ENCODE measurements around the gene UBE2V1.
"Not testable (repeated sequence)": the region's sequence is repeated elsewhere in the genome, so short reads cannot be mapped to it uniquely, and the experiment has no call there.

DNA sequence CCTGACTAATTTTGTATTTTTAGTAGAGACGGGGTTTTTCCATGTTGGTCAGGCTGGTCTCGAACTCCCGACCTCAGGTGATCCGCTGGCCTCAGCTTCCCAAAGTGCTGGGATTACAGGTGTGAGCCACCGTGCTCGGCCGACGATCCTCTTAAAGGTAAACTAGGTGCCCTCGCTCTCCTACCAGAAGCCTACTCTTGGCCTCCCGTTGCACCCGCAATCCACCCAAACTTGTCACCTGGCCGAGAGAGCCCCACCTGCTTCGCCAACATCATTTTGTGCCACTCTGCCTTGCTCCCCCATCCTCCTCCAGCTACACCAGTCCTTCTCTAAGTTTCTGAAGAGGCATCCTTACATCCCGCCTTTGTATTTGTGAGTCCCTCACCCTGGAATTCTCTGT is 10.4 kb downstream of the UBE2V1 start:
- TF ChIP-seq TCF7 (IDR thresholded peaks at IDR 0.05; ENCODE audit: borderline replicate concordance); POLR2A (IDR thresholded peaks at IDR 0.05; ENCODE audit: low read depth, low read length); KDM1A (IDR thresholded peaks at IDR 0.05; ENCODE audit: borderline replicate concordance); SIN3A (IDR thresholded peaks at IDR 0.05; ENCODE audit: low read depth, low read length): not testable (repeated sequence)
- TF ChIP-seq, protein P1, sequence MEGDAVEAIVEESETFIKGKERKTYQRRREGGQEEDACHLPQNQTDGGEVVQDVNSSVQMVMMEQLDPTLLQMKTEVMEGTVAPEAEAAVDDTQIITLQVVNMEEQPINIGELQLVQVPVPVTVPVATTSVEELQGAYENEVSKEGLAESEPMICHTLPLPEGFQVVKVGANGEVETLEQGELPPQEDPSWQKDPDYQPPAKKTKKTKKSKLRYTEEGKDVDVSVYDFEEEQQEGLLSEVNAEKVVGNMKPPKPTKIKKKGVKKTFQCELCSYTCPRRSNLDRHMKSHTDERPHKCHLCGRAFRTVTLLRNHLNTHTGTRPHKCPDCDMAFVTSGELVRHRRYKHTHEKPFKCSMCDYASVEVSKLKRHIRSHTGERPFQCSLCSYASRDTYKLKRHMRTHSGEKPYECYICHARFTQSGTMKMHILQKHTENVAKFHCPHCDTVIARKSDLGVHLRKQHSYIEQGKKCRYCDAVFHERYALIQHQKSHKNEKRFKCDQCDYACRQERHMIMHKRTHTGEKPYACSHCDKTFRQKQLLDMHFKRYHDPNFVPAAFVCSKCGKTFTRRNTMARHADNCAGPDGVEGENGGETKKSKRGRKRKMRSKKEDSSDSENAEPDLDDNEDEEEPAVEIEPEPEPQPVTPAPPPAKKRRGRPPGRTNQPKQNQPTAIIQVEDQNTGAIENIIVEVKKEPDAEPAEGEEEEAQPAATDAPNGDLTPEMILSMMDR (IDR thresholded peaks at IDR 0.05 in 2 of 3, conservative IDR thresholded peaks at IDR 0.05 in 1 of 3; ENCODE audit: control insufficient read depth in 2 of 3, extremely low read depth in 1 of 3, insufficient read depth in 1 of 3, low read depth in 3 of 3, low read length in 3 of 3) = not testable (repeated sequence)
- TF ChIP-seq, protein P2, sequence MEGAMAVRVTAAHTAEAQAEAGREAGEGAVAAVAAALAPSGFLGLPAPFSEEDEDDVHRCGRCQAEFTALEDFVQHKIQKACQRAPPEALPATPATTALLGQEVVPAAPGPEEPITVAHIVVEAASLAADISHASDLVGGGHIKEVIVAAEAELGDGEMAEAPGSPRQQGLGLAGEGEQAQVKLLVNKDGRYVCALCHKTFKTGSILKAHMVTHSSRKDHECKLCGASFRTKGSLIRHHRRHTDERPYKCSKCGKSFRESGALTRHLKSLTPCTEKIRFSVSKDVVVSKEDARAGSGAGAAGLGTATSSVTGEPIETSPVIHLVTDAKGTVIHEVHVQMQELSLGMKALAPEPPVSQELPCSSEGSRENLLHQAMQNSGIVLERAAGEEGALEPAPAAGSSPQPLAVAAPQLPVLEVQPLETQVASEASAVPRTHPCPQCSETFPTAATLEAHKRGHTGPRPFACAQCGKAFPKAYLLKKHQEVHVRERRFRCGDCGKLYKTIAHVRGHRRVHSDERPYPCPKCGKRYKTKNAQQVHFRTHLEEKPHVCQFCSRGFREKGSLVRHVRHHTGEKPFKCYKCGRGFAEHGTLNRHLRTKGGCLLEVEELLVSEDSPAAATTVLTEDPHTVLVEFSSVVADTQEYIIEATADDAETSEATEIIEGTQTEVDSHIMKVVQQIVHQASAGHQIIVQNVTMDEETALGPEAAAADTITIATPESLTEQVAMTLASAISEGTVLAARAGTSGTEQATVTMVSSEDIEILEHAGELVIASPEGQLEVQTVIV (IDR thresholded peaks at IDR 0.05; ENCODE audit: borderline replicate concordance, partially characterized antibody) = not testable (repeated sequence)
- TF ChIP-seq, protein P3, sequence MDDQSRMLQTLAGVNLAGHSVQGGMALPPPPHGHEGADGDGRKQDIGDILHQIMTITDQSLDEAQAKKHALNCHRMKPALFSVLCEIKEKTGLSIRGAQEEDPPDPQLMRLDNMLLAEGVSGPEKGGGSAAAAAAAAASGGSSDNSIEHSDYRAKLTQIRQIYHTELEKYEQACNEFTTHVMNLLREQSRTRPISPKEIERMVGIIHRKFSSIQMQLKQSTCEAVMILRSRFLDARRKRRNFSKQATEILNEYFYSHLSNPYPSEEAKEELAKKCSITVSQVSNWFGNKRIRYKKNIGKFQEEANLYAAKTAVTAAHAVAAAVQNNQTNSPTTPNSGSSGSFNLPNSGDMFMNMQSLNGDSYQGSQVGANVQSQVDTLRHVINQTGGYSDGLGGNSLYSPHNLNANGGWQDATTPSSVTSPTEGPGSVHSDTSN (IDR thresholded peaks at IDR 0.05; ENCODE audit: insufficient replicate concordance, low read depth, low read length) = not testable (repeated sequence)

Data from GM12878 (cell line).